GM18508 (cell line): Measurements from ENCODE around the gene SLC9B2.

Experiments used
- ATAC-seq: cut with Tn5 transposase; IDR thresholded peaks from one replicate; pipeline ENCODE4 v1.9.1; 2021; ENCODE audit warnings: moderate number of reproducible peaks; ENCODE audit not compliant: insufficient read depth, unreplicated experiment

The SLC9B2 gene, protein sequence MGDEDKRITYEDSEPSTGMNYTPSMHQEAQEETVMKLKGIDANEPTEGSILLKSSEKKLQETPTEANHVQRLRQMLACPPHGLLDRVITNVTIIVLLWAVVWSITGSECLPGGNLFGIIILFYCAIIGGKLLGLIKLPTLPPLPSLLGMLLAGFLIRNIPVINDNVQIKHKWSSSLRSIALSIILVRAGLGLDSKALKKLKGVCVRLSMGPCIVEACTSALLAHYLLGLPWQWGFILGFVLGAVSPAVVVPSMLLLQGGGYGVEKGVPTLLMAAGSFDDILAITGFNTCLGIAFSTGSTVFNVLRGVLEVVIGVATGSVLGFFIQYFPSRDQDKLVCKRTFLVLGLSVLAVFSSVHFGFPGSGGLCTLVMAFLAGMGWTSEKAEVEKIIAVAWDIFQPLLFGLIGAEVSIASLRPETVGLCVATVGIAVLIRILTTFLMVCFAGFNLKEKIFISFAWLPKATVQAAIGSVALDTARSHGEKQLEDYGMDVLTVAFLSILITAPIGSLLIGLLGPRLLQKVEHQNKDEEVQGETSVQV

DNA sequence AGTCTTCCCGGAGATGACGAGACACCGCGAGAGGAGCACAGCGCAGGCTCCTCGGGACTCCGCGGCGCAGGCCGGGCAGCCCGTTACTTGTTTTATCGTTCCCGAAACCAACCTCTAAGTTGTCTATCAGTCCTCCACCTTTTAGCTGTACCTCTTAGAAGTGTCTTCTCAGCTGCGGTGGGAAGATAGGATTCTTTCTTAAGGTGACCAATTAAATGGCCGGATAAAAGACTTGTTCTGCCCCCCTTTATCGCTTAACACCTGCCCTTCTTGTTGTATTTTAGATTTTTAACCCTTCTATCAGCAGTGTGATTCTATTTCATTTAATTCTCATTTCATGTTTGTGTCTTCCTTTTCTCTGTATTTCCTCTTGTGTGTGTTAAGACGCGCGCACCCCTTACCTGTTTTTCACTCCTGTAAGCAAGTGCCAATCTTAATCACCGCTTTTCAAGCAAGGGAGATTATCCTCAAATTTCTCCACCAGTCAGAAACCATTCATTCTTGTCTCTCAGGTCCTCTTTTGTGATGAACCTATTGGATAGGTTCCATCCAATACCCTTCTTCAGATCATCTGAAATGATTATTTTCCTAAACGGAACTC lies at the start of gene SLC9B2:
Gene SLC9B2 (minus strand): TSS at position 15 of the 601 bp plus-strand sequence. CDS start 9,211 bp downstream, outside the sequence.
- peak; percentile 16 for ATAC-seq

GRCh38 chr4:103126126-103126525 lies 49.6 kb upstream of the SLC9B2 start:
- ATAC-seq = no peak

DNA sequence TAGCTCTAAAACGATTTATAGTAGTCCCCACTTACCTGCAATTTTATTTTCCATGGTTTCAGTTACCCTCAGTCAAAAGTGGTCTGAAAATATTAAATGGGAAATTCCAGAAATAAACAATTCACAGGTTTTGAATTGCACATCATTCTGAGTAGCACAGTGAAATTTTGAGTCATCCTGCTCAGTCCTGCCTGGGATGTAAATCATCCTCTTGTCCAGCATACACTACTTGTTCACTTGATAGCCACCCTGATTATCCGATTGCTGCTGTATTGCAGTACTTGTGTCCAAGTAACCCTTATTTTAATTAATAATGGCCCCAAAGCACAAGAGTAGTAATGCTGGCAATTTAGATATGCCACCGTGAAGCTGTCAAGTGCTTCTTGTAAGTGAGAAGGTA lies 46.6 kb upstream of the SLC9B2 start:
- ATAC-seq = no peak

GRCh38 chr4:103118166-103118565 lies 41.6 kb upstream of the SLC9B2 start:
- ATAC-seq = no peak

DNA sequence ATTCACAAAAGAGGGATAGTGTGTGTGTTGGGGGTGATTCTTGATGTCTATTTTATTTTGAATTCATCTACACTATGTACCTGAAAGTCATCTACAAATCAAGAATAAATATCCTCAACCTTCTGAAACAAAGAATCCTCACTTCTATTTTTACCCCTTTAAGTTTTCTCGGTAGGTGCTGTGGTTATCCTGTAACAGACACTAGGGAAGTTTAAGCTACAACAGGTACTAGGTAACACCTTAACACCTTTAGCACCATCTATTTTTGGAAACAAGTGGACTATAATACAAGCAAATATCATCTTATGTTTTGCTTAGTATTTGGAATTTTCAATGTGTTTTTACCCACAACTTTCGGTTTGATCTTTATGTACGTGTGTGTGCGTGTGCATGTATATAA lies 35.0 kb upstream of the SLC9B2 start:
- no peak for ATAC-seq

DNA sequence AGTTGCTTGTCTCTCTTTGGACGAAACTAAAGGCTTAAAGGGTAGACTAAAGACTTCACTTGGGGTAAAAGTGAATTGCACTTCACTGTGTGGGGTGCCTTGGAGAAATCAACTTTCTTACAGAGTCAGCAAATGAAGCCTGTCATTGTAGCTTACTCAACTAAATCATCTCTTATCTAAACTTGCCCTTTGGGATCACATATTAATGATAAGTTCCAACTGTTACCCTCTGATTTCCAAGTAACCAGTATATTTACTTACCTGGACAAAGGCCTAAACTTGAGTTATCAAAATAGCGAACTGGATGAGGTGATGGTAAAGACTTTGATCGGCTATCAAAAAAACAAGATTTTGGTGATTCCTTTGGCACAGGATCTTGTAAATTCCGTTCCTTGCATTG lies 32.0 kb upstream of the SLC9B2 start:
- no peak for ATAC-seq

DNA sequence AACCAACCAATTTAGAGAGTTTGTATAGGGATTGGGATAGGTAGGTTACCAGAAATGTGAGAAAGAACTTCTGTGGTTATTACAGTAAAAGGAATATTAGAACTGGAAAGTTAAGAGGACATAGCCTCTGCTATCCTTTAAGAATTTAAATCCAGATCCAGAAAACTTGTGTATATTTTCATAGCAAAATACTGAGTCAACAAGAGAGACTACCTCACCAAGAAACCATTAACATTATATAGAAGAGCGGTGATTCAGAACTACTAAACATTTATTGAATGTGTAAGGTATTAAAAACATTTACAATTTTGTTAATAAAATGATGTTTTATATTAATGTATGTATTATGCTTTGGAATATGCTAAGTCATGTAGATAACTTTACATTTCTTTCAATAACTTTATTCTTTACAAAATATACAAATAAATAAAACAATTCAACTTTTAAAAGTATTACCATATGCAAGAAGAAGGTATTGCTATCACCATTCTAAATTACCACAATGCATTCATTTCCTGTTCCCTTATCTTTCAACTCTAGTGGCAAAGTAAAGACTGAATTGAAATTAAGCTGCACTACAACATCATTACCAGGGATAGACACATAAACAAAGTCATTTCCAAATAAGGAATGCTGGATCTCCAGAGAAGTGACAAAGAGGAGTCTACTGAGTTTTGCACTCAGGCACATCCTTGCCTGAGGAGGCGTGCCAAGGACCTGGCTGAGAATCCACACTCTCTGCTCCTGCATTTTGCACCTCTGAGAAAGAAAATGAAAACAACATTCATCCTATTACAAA lies 29.2 kb upstream of the SLC9B2 start:
- ATAC-seq = no peak

DNA sequence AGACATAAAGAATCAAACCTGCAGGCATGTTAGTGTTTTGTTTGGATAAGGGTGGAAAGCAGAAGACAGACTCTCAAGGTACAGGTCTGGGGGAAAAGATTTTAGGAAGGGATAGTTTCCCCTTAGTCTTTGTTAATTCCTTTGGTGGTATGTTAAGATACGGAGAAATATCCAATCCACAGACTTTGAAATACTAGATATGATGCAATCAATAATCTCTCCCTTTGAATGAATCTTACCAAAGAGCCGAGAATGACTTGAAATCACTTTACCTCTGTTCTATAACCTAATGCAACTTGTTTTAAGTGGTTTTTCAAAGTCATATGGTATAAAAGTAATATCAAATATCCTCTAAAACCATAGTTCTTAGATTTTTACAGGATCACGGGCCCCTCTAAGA lies 28.3 kb upstream of the SLC9B2 start:
- no peak for ATAC-seq

- ATAC-seq = no peak
Measured at GRCh38 chr4:103100691-103101090, 24.1 kb upstream of the SLC9B2 start.

DNA sequence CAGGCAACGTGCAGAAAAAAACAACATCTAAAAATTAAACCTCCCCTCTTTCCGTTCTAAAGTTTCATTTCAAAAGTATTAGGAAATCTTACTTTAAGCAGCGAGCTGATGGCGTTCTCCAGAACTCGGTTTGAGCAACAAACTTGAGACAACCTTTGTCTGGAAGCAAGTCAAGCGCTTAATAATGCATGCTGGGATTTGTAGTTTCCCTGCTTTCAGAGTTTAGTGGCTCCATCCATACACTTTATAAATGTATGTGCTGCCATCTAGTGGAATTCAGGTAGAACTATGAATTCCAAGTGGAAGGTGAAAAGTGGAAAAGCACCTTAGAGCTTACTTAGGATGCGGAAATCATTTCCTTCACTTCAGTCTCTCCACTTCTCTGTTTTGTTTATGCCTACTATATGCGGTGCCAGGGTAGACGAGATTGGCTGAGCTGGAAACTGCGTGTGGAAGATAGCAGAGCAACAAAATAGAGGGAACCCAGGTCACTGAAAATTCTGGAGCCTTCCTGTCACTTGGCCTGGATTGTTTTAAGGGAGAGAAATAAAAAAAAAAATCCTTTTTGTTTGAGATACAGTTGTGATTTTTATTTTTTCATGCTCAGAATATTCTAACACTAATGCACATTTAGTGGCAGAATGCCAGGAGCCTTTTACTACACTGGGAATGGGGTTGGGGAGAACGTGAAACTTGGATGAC lies 23.3 kb upstream of the SLC9B2 start, which contains the start of gene BDH2:
Gene BDH2 (minus strand): TSS at position 144 of the 702 bp plus-strand sequence. CDS start 3,580 bp downstream, outside the sequence.
- ATAC-seq = peak; percentile 98

DNA sequence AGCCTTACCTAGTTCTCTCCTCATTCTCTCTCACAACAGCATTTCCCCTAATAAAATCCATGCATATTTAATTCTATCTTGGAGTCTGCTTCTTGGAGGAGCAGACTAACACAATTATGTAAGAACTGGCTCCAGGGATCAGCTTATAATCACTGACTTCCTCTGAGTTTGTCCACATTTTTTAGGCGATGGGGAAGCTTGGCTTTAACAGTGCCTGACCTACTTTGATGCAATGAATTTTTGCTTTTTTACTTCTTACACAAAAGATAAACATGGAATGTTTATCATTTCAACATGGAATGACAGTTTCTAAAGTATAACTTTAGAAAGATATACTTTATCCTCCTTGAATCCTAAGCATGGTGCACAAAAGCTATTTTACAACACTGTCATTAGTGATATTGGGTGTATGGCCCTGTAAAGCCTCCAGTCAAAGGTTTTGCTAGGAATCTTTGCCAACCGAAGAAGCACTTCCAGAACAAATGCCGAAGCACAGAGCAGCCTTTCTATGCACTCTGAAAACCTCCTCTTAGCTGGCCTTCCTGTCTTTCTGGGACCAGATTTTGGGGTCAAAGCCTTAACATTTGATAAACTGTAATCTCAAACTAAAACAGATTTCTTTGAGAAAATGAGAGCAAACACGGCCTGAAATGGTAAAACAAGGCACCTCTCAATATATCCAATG lies 22.3 kb upstream of the SLC9B2 start:
- no peak for ATAC-seq

DNA sequence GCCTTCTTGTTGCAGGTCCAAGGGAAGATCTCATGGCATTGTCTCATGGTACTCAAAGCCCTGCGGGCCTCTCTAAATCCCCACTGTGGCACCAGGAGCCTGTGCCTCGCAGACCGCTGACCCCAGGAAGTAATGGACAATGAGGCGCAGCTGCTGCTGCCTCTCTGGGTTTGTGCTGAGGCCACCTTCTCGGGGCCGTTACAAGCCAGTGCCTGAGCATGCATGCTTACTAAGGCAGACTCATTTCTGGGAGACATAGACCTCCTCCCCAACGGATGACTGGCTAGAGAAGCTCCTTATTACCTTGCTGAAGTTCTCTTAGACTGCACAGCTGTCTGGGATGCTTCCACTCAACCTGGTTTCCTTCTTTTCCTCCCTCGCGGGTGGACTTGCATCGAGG lies 21.8 kb upstream of the SLC9B2 start:
- ATAC-seq = no peak

GRCh38 chr4:103097112-103097511 lies 20.6 kb upstream of the SLC9B2 start:
- ATAC-seq = no peak

DNA sequence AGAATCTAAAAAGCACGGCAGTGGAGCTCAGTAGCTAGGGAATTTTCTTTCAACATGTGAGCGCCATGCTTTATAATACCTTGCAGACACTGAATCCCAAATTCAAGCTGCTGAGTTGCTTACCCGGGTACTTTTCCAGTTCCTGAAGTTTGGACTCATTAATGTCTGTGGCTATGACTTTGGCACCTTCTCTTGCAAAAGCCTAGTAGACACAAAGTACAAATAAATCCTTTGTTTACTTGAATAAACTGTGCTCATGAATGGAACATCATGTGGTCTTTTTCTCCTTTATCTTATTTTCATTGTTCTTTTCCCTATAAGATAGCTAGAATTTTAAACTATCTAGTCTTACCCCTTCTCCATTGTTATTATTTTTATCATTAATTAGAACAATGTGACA lies 18.5 kb upstream of the SLC9B2 start:
- no peak for ATAC-seq

DNA sequence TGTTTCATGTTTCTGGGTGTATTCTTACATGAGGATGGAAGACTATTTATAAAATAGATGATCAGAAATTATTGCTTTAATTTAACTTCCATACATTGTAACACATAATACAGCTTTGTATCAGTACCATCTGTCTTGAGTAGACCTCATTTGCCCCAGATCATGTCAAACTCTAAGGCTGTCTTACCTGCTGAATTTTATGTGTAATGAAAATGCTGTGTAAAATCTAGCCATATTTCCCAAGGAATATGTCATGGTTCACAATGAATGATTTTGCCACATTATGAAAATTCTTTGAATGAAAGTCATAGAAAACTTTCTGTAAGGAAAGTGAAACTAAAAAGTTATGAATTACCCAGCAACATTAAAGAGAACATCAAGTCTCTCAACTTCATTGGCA lies 15.7 kb upstream of the SLC9B2 start:
- no peak for ATAC-seq

DNA sequence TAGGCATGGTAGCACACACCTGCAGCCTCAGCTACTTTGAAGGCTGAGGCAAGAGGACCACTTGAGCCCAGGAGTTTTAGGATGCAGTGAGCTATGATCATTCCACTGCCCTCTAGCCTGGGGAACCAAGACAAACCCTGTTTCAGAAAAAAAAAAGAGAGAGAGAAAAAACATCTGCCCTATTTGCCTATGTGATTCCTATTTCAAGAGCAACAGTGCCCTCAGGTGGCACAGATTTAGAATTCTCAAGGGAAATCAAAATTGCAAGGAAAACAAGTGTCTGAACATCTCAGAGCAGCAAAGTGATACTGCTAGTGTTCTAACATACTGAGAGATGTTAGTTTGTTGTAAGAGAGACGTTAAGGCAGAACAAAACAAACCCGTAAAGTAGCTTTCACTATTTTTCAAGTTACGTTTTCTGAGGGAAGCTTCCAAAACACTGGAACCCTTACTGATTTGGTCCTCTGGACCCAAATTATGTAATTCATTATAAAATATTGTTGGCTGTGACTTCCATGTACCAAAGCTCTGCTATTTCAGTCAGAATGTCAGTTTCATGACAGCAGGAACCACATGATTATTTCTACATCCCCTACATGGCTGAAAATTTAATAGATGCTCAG lies 15.2 kb upstream of the SLC9B2 start:
- ATAC-seq = peak; percentile 65

- ATAC-seq = no peak
Measured at GRCh38 chr4:103089481-103089880, 12.9 kb upstream of the SLC9B2 start.

GRCh38 chr4:103086551-103086950 lies 10.0 kb upstream of the SLC9B2 start:
- ATAC-seq = no peak

GRCh38 chr4:103085555-103086196 lies 9.1 kb upstream of the SLC9B2 start:
- ATAC-seq = no peak
